ENCODE results near the gene ITIH4. TPM values are rescaled to one million over a fixed set of nuclear protein-coding genes. Genes with fewer than 3 reads are reported as not detected.

ITIH4 gene
- 5.9 TPM for total RNA-seq

DNA sequence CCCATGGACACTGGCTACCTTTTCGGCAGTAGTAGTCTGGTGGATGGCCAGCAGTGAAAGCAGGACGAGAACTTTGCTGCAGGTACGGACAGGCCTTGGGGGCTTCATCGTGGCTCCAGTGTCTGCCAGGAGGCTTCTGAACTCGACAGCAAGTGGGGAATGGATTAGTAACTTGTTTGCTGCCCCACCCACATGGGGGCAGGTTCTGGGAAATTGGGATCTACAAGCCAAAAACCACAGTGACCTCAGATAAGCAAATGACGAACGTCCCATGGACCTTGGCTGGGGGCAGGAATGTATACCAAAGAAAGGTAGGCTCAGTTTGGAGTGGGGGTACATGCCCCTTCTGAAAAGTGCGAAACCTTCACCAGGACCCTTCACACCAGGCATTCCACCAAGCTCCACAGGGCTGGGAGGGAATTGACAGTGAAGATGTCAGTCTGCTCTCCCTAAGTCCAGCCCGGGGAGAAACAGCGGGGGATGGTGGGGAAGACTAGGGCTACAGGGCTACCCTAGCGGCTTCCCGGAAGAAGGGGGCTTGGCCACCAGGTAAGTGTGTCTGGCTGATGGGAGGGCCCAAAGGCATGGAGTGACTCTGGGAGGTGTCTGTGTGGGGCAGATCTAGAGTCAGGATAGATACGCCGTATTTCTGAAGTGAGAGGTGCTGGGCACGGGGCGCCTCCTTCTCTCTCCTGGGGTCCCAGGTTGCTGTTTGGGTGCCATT lies at the start of gene ITIH4:
Gene ITIH4, minus strand, starts transcription at position 138 of the 724 bp plus-strand sequence. Its CDS starts 30 bp downstream, at position 108.
- no peak within 1 kb of the TSS for H3K4me3 ChIP-seq
- H3K27me3 ChIP-seq, result no peaks in the 10 kb centered on the region
- H3K4me1 ChIP-seq, result peaks cover 26% of the 10 kb centered on the region
- TF ChIP-seq POLR2AphosphoS5 (IDR thresholded peaks at IDR 0.05; ENCODE audit: insufficient read depth in 1 of 2, low read depth in 1 of 2) (no peak), POLR2A (IDR thresholded peaks at IDR 0.05) (no peak)
- TF ChIP-seq, protein P1, sequence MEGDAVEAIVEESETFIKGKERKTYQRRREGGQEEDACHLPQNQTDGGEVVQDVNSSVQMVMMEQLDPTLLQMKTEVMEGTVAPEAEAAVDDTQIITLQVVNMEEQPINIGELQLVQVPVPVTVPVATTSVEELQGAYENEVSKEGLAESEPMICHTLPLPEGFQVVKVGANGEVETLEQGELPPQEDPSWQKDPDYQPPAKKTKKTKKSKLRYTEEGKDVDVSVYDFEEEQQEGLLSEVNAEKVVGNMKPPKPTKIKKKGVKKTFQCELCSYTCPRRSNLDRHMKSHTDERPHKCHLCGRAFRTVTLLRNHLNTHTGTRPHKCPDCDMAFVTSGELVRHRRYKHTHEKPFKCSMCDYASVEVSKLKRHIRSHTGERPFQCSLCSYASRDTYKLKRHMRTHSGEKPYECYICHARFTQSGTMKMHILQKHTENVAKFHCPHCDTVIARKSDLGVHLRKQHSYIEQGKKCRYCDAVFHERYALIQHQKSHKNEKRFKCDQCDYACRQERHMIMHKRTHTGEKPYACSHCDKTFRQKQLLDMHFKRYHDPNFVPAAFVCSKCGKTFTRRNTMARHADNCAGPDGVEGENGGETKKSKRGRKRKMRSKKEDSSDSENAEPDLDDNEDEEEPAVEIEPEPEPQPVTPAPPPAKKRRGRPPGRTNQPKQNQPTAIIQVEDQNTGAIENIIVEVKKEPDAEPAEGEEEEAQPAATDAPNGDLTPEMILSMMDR (IDR thresholded peaks at IDR 0.05), result no peak
- peak within 1 kb of the TSS; percentile 47 for H3K27ac ChIP-seq
- H3K9me3 ChIP-seq, result no peaks in the 10 kb centered on the region
- no peaks in the 10 kb centered on the region for H3K36me3 ChIP-seq
- no peak for DNase-seq (ENCODE audit: extremely low spot score in 2 of 2)
- intact Hi-C loops (cut with DNase I), result no loop called here

DNA sequence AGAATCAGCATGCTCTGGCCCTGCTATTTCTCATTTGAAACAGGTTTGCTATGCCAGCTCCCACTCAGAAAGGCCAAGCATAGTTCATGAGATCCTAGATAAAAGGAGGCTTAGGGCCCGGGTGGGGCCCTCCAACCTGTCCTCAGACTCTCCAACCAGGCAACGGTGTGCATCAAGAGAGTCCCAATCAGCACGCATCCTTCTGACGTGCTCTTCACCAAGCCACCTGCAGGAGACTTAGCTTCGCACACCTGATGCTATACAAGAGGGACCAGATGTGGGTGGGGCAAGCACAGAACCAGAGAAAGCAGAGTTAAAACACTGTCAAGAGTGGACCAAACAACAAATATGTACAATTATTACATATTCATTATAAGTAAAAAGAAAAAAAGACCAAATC lies 49.6 kb upstream of the ITIH4 start:
- Histone ChIP-seq H3K4me1 (no peaks in the 10 kb centered on the region), H3K4me3 (no peak overlapping the region), H3K36me3 (no peaks in the 10 kb centered on the region), H3K9me3 (no peaks in the 10 kb centered on the region), H3K27me3 (no peaks in the 10 kb centered on the region), H3K27ac (no peak overlapping the region)
- TF ChIP-seq POLR2AphosphoS5 (IDR thresholded peaks at IDR 0.05; ENCODE audit: insufficient read depth in 1 of 2, low read depth in 1 of 2) (no peak), POLR2A (IDR thresholded peaks at IDR 0.05) (no peak)
- TF ChIP-seq, protein P1 (IDR thresholded peaks at IDR 0.05), result no peak
- intact Hi-C loops (cut with DNase I), result no loop called here
- DNase-seq (ENCODE audit: extremely low spot score in 2 of 2), result no peak

- TF ChIP-seq, protein P1 (IDR thresholded peaks at IDR 0.05), result no peak
- TF ChIP-seq POLR2AphosphoS5 (IDR thresholded peaks at IDR 0.05; ENCODE audit: insufficient read depth in 1 of 2, low read depth in 1 of 2), result no peak
- no peak for TF ChIP-seq POLR2A (IDR thresholded peaks at IDR 0.05)
- H3K36me3 ChIP-seq, result no peaks in the 10 kb centered on the region
- H3K9me3 ChIP-seq, result no peaks in the 10 kb centered on the region
- intact Hi-C loops (cut with DNase I), result no loop called here
- no peak for DNase-seq (ENCODE audit: extremely low spot score in 2 of 2)
- no peaks in the 10 kb centered on the region for H3K4me1 ChIP-seq
- H3K27me3 ChIP-seq, result no peaks in the 10 kb centered on the region
- no peak overlapping the region for H3K4me3 ChIP-seq
- no peak overlapping the region for H3K27ac ChIP-seq
Observed at GRCh38 chr3:52879581-52879980, 49.1 kb upstream of the ITIH4 start.

GRCh38 chr3:52879090-52879489 lies 48.6 kb upstream of the ITIH4 start:
- H3K9me3 ChIP-seq, result no peaks in the 10 kb centered on the region
- H3K4me1 ChIP-seq, result no peaks in the 10 kb centered on the region
- intact Hi-C loops (cut with DNase I), result no loop called here
- no peaks in the 10 kb centered on the region for H3K36me3 ChIP-seq
- TF ChIP-seq, protein P1 (IDR thresholded peaks at IDR 0.05), result no peak
- TF ChIP-seq POLR2AphosphoS5 (IDR thresholded peaks at IDR 0.05; ENCODE audit: insufficient read depth in 1 of 2, low read depth in 1 of 2), result no peak
- TF ChIP-seq POLR2A (IDR thresholded peaks at IDR 0.05), result no peak
- H3K4me3 ChIP-seq, result no peak overlapping the region
- DNase-seq (ENCODE audit: extremely low spot score in 2 of 2), result no peak
- H3K27ac ChIP-seq, result no peak overlapping the region
- no peaks in the 10 kb centered on the region for H3K27me3 ChIP-seq

GRCh38 chr3:52877085-52877484 lies 46.6 kb upstream of the ITIH4 start:
- H3K4me1 ChIP-seq, result peaks cover 7% of the 10 kb centered on the region
- no peak for DNase-seq (ENCODE audit: extremely low spot score in 2 of 2)
- H3K36me3 ChIP-seq, result no peaks in the 10 kb centered on the region
- no peak overlapping the region for H3K27ac ChIP-seq
- TF ChIP-seq, protein P1 (IDR thresholded peaks at IDR 0.05), result no peak
- no peak for TF ChIP-seq POLR2AphosphoS5 (IDR thresholded peaks at IDR 0.05; ENCODE audit: insufficient read depth in 1 of 2, low read depth in 1 of 2)
- no peak for TF ChIP-seq POLR2A (IDR thresholded peaks at IDR 0.05)
- intact Hi-C loops (cut with DNase I), result no loop called here
- no peak overlapping the region for H3K4me3 ChIP-seq
- no peaks in the 10 kb centered on the region for H3K9me3 ChIP-seq
- H3K27me3 ChIP-seq, result no peaks in the 10 kb centered on the region
